Measurements from ENCODE around the gene DLG2. TPM values are rescaled to one million over a fixed set of nuclear protein-coding genes. Genes with fewer than 3 reads are reported as not detected.

The DLG2 gene
- total RNA-seq, 4 donors from 2014 or later: 11.0 to 34.2 (median 19.8) TPM

- no peaks in the 10 kb centered on the region for H3K4me1 ChIP-seq
- H3K4me3 ChIP-seq: no peak overlapping the region
- no peaks in the 10 kb centered on the region for H3K9me3 ChIP-seq
- no peak for TF ChIP-seq POLR2A (IDR thresholded peaks at IDR 0.05)
- no peak for TF ChIP-seq EP300 (IDR thresholded peaks at IDR 0.05)
- TF ChIP-seq, protein P1, sequence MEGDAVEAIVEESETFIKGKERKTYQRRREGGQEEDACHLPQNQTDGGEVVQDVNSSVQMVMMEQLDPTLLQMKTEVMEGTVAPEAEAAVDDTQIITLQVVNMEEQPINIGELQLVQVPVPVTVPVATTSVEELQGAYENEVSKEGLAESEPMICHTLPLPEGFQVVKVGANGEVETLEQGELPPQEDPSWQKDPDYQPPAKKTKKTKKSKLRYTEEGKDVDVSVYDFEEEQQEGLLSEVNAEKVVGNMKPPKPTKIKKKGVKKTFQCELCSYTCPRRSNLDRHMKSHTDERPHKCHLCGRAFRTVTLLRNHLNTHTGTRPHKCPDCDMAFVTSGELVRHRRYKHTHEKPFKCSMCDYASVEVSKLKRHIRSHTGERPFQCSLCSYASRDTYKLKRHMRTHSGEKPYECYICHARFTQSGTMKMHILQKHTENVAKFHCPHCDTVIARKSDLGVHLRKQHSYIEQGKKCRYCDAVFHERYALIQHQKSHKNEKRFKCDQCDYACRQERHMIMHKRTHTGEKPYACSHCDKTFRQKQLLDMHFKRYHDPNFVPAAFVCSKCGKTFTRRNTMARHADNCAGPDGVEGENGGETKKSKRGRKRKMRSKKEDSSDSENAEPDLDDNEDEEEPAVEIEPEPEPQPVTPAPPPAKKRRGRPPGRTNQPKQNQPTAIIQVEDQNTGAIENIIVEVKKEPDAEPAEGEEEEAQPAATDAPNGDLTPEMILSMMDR (IDR thresholded peaks at IDR 0.05): peak in 1 of 4 experiments; percentile 26
- no peak for TF ChIP-seq POLR2AphosphoS5 (IDR thresholded peaks at IDR 0.05)
- no peak overlapping the region for H3K27ac ChIP-seq
- H3K27me3 ChIP-seq: no peaks in the 10 kb centered on the region
- no peak for ATAC-seq
- no peaks in the 10 kb centered on the region for H3K36me3 ChIP-seq
These were observed 1365.4 kb downstream of the DLG2 start for GRCh38 chr11:84261707-84262106.

DNA sequence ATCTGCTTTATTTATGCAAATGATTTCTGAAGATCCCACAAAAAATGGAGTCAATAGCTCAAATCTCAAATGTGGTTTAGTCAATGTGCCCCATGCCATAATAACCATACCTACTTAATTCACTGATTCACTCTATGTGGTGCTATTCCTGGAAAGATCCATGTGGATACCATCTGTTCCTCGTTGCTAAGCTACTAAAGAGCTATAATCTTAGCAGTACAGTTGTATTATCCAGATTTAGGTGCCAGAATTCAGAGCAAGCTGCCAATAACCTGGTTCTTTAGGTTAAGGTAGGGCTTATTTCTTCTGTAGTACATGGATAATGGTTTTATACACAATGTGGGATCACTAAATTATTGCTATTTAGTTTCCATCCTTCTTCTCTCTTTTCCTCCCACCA is 1366.3 kb downstream of the DLG2 start:
- H3K4me1 ChIP-seq: no peaks in the 10 kb centered on the region
- 67 to 76% methylated on average over 1 of the region's 1 CpG for WGBS, 2 donors (ENCODE audit: low coverage in 1 of 2)
- no peak overlapping the region for H3K27ac ChIP-seq
- ATAC-seq: no peak
- H3K4me3 ChIP-seq: no peak overlapping the region
- H3K9me3 ChIP-seq: no peaks in the 10 kb centered on the region
- H3K27me3 ChIP-seq: no peaks in the 10 kb centered on the region
- TF ChIP-seq POLR2AphosphoS5 (IDR thresholded peaks at IDR 0.05) (no peak), POLR2A (IDR thresholded peaks at IDR 0.05) (no peak), EP300 (IDR thresholded peaks at IDR 0.05) (no peak)
- TF ChIP-seq, protein P1 (IDR thresholded peaks at IDR 0.05): no peak
- H3K36me3 ChIP-seq: no peaks in the 10 kb centered on the region

- H3K27me3 ChIP-seq: no peaks in the 10 kb centered on the region
- WGBS, 2 donors (ENCODE audit: low coverage in 1 of 2): 100% methylated on average over 1 of the region's 1 CpG; no CpG with 5 or more reads in 1 of the 2 donors
- no peaks in the 10 kb centered on the region for H3K36me3 ChIP-seq
- ATAC-seq: no peak
- no peaks in the 10 kb centered on the region for H3K9me3 ChIP-seq
- TF ChIP-seq, protein P1 (IDR thresholded peaks at IDR 0.05): no peak
- TF ChIP-seq POLR2AphosphoS5 (IDR thresholded peaks at IDR 0.05): no peak
- no peak for TF ChIP-seq EP300 (IDR thresholded peaks at IDR 0.05)
- no peak for TF ChIP-seq POLR2A (IDR thresholded peaks at IDR 0.05)
- H3K4me3 ChIP-seq: no peak overlapping the region
- no peak overlapping the region for H3K27ac ChIP-seq
- peaks cover 0 to 7% (median 0%) of the 10 kb centered on the region in 3 donors for H3K4me1 ChIP-seq
These were observed 1370.5 kb downstream of the DLG2 start for GRCh38 chr11:84256618-84257017.

DNA sequence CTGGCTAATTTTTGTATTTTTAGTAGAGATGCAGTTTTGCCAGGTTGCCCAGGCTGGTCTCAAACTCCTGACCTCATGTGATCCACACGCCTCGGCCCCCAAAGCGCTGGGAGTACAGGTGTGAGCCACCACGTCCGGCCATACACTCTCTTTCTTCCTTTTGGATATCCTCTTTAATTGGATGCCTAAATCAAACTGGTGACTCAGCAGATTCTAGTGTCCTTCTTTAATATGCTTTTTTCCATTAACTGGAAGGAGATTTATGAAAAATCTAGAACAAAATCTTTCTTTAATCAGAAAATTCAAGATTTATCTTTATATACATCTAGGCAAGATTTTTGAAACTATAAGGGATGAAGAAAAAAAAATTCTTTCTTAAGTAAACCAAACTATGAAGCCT is 1371.7 kb downstream of the DLG2 start:
- 95 to 96% methylated on average over 5 of the region's 5 CpGs for whole genome bisulfite sequencing, 2 donors (ENCODE audit: low coverage in 1 of 2)
- Histone ChIP-seq H3K4me1 (peaks cover 0 to 7% (median 0%) of the 10 kb centered on the region in 3 donors), H3K27me3 (no peaks in the 10 kb centered on the region), H3K36me3 (no peaks in the 10 kb centered on the region), H3K27ac (no peak overlapping the region), H3K9me3 (no peaks in the 10 kb centered on the region), H3K4me3 (no peak overlapping the region)
- TF ChIP-seq POLR2AphosphoS5 (IDR thresholded peaks at IDR 0.05) (no peak), EP300 (IDR thresholded peaks at IDR 0.05) (no peak), POLR2A (IDR thresholded peaks at IDR 0.05) (no peak)
- TF ChIP-seq, protein P1 (IDR thresholded peaks at IDR 0.05): no peak
- no peak for ATAC-seq

DNA sequence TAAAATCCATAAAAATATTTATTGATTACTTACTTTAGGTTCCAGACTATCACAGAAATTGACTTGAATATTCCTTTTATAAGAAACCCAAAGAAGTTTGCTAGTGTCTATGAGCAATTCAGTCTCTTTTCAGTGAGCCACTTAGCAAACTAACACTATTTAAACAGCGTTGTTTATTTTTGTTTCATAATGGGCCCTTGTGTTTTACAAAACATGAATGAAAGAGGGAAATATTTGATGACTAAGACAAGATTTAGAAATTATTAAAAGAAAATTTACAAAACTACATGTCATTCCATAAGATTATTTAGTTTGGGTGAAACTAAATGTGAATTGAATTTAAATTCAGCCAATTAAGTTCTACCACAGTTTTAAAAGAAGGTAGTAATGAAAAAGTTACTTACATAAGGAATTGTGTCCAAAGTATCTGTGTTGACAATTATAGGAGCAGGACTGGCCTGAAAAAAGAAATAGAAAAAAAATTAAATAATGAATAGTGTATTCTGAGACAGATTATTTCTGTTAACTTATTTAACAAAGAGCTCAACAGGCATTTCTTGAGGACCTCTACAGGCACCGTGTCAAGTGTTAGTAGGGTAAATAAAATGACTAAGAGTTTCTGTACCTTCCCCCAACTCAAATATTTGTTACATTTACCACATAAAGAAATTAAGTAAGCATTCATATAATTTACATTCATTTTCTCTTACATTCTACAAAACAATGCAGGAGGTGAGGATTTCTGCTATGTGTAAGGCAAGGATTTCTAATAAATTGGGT is 1376.1 kb downstream of the DLG2 start:
- no peak for ATAC-seq

More for the DNA sequence above, 1376.1 kb downstream of the DLG2 start:
- no peaks in the 10 kb centered on the region for H3K27me3 ChIP-seq
- H3K9me3 ChIP-seq: no peaks in the 10 kb centered on the region
- no peaks in the 10 kb centered on the region for H3K36me3 ChIP-seq
- H3K4me1 ChIP-seq: peaks cover 0 to 26% (median 0%) of the 10 kb centered on the region in 3 donors
- H3K27ac ChIP-seq: no peak overlapping the region
- TF ChIP-seq POLR2A (IDR thresholded peaks at IDR 0.05) (no peak), POLR2AphosphoS5 (IDR thresholded peaks at IDR 0.05) (no peak), EP300 (IDR thresholded peaks at IDR 0.05) (no peak)
- TF ChIP-seq, protein P1 (IDR thresholded peaks at IDR 0.05): no peak
- H3K4me3 ChIP-seq: no peak overlapping the region
- 79 to 91% methylated on average over 1 to 2 of the region's 2 CpGs for WGBS, 2 donors (ENCODE audit: low coverage in 1 of 2)
